T47D (cell line): Measurements from ENCODE around the gene PPP2R5C.
"Not testable (repeated sequence)": the region's sequence is repeated elsewhere in the genome, so short reads cannot be mapped to it uniquely, and the experiment has no call there.

ENCODE experiments used
- DNase-seq, 2 experiments: peaks; one replicate each; pipeline versions ENCODE4 v3.0.0 to v3.0.0-alpha.2; 2011 to 2012; ENCODE audit warnings: low read depth in 1 of 2, low spot score in 1 of 2
- JUND ChIP-seq: IDR thresholded peaks from 2 replicates; pipeline ENCODE4 v1.6.1; 2012; ENCODE audit warnings: low read depth
- in situ Hi-C: cut with HindIII; loops from 2 replicates; pipeline ENCODE4 v1.10.0; 2016; ENCODE audit warnings: low sequenced_read_pairs, low pct_unique_long_range_greater_than_20kb

The PPP2R5C gene

GRCh38 chr14:101783260-101784016, 21.9 kb downstream of the PPP2R5C start:
- no peak for DNase-seq
- in situ Hi-C loops = no loop called here
- no peak for TF ChIP-seq JUND

- no peak for DNase-seq
- in situ Hi-C loops = no loop called here
- TF ChIP-seq JUND = no peak
Observed at GRCh38 chr14:101784631-101785030, 23.1 kb downstream of the PPP2R5C start.

- no peak for TF ChIP-seq JUND
- DNase-seq = no peak
- in situ Hi-C loops = no loop called here
Observed at GRCh38 chr14:101788016-101788635, 26.6 kb downstream of the PPP2R5C start.

DNA sequence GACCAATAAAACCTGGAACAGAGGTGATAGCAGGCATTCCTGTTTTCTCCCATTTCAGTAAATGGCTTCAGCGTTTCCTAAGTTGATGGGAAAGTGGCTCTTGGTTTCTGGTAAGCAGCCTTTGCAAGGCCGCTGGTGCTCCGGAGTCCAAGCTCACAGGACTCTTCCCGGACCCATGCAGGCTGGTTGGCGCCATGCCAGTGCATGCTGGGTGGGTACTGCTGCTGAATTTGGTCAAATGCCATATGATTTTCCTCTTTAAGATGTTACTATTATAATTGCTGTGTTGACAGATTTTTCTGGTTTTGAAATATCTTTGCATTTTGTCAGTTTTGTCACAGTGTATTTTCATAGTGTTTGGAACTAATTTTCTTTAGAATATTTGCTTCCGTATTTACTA, 27.7 kb downstream of the PPP2R5C start:
- in situ Hi-C loops = no loop called here
- no peak for TF ChIP-seq JUND
- DNase-seq = no peak

GRCh38 chr14:101790232-101790631, 28.7 kb downstream of the PPP2R5C start:
- in situ Hi-C loops = no loop called here
- TF ChIP-seq JUND = no peak
- no peak for DNase-seq

DNA sequence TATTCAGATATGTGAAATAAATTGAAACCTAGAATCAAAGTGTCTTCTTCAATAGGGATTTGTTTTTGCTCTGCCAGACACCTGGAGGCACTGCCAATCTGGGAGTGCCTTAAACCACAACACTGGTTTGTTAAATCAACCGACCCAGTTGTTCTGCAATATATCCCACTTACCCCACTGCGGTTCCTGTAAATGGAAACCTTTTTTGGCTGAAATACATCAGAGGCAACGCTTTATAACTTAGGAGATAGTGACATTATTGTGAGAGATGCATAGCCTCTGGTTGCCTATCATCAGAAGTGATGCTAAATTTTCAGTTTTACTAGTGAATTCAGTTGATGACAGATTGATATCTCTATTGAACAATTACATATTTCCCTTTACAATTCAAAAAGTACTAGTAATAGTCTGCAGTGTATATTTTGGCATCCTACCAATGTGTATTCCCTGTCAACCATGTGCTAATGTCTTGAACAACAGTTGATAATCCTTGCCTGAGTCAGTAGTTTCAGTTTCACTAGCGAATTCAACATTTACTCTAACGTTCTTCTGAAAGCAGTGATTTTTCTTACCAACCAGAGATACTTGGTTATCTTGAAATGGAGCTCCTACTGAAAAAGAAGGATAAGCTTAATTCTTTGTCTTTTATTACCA, 30.5 kb downstream of the PPP2R5C start:
- peak in 1 of 2 experiments; percentile 37 for DNase-seq
- TF ChIP-seq JUND = no peak
- in situ Hi-C loops = no loop called here

GRCh38 chr14:101796016-101796415, 34.5 kb downstream of the PPP2R5C start:
- no peak for TF ChIP-seq JUND
- no peak for DNase-seq
- in situ Hi-C loops = no loop called here

- DNase-seq = no peak
- in situ Hi-C loops = no loop called here
- no peak for TF ChIP-seq JUND
Observed at GRCh38 chr14:101796479-101796878, 35.0 kb downstream of the PPP2R5C start.

GRCh38 chr14:101797856-101798255, 36.3 kb downstream of the PPP2R5C start:
- no peak for DNase-seq
- no peak for TF ChIP-seq JUND
- in situ Hi-C loops = no loop called here

DNA sequence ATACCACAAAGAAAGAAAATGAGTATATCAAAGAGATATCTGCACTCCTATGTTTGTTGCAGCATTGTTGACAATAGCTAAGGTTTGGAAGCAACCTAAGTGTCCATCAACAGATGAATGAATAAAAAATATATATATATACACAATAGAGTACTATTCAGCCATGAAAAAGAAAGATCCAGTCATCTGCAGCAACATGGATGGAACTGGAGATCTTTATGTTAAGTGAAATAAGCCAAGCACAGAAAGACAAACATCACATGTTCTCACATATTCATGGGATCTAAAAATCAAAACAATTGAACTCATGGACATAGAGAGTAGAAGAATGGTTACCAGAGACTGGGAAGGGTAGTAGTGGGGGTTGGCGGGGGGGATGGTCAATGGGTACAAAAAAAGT, 42.9 kb downstream of the PPP2R5C start:
- in situ Hi-C loops, DNase-seq: not testable (repeated sequence)

DNA sequence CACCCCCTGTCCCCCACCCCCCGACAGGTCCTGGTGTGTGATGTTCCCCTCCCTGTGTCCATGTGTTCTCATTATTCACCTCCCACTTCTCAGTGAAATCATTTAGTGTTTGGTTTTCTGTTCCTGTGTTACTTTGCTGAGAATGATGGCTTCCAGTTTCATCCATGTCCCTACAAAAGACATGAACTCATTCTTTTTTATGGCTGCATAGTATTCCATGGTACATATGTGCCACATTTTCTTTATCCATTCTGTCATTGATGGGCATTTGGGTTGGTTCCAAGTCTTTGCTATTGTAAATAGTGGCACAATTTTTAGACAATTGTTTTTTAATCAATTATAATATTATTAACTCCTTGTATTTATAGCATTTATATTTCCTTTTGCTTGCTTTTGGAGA, 44.7 kb downstream of the PPP2R5C start:
- in situ Hi-C loops, DNase-seq: not testable (repeated sequence)

DNA sequence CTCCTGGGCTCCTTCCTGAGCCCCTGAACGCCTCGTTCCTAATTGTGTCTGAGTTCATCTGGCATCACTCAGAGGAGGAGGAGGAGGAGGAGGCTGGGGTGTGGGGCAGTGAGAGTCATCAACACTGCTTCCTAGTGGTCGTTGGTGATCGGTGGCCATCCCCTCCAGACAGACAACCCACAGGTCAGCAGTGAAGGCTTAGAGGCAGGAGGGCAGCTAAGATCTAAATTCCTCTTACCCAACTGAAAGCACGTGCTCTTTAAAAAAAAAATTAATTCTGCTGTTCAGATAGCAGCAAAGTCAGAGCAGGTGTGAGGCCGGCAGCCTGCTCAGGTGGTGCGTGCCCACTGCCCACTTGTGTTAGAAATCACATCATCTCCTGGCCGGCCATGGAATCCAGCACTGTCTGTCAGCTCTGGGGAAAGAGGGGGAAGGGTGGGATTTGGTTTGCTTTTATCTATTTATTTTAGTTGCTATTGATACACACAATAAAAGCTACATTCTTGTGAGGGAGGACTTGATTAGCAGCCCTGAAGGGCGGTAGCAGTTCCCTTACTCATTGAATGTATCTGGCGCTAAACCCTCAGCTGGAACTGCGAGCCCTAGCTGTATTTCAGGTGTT, 46.6 kb downstream of the PPP2R5C start:
- peak in 1 of 2 experiments; percentile 18 for DNase-seq
- in situ Hi-C loops = no loop called here
- no peak for TF ChIP-seq JUND

DNA sequence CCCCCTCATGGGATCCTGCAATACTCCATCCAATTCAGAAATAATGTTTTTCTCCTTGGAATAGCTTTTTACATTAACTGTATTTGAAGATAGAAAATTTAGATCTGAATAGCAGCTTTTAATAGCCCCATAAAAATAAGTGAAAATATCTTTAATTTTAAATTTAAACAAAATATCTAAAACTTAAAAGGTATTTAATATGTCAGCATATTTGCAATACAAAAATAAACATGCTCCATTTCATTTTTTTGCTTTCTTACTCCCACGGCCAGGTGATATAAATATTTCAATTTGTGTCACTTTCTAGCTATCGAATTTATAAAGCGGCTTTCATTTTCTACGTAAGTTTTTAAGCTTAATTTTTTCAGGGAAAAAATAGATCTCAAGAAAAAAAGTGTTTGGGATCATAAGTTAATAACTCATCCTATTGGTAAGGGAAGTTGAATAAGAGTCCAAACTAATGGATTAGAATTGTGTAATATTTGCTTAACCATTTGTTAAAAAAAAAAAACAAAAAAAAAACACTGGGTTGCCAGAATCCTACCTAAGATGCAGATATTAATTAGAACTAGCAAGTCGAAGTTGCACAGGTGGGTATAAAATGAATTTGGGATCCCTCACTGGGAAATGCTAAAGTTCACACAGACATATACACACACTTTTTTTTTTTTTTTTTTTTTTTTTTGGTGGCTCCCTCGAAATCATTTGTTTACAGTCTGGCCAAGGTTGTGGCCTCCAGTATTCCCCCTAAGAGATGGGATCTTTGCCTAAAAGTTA, 47.6 kb downstream of the PPP2R5C start:
- DNase-seq = no peak
- TF ChIP-seq JUND = no peak
- in situ Hi-C loops = no loop called here
